COR-L47 (cell line): Measurements from ENCODE around the gene TAF5.
"Not testable (repeated sequence)": the region's sequence is repeated elsewhere in the genome, so short reads cannot be mapped to it uniquely, and the experiment has no call there.

ENCODE experiments used
- DNase-seq: peaks from one replicate; lab custom pipeline; 2025; lab: John Stamatoyannopoulos, UW

Gene TAF5

GRCh38 chr10:103413564-103413963, 45.8 kb downstream of the TAF5 start:
- DNase-seq: no peak

GRCh38 chr10:103415581-103415980, 47.8 kb downstream of the TAF5 start:
- no peak for DNase-seq

- DNase-seq: peak; percentile 5
Observed at GRCh38 chr10:103416436-103417147, 48.8 kb downstream of the TAF5 start.

GRCh38 chr10:103417148-103417469, 49.3 kb downstream of the TAF5 start:
- not testable (repeated sequence) for DNase-seq

GRCh38 chr10:103417601-103418000, 49.8 kb downstream of the TAF5 start:
- no peak for DNase-seq

GRCh38 chr10:103419101-103419500, 51.3 kb downstream of the TAF5 start:
- DNase-seq: no peak

- DNase-seq: no peak
Observed at GRCh38 chr10:103423748-103424147, 56.0 kb downstream of the TAF5 start.

- no peak for DNase-seq
Observed at GRCh38 chr10:103427866-103428265, 60.1 kb downstream of the TAF5 start.

GRCh38 chr10:103428989-103429643, 61.3 kb downstream of the TAF5 start:
- no peak for DNase-seq

GRCh38 chr10:103429647-103430046, 61.9 kb downstream of the TAF5 start:
- no peak for DNase-seq

GRCh38 chr10:103431902-103432301, 64.1 kb downstream of the TAF5 start:
- DNase-seq: no peak

- DNase-seq: no peak
Observed at GRCh38 chr10:103433858-103434257, 66.1 kb downstream of the TAF5 start.
